PFSK-1 (cell line): Measurements from ENCODE around the gene THUMPD1.

Source experiments
- POLR2AphosphoS5 ChIP-seq: IDR thresholded peaks from 2 replicates; pipeline ENCODE4 v1.6.1; 2012; ENCODE audit warnings: low read depth, mild to moderate bottlenecking, control low read depth, low read length, moderate library complexity
- REST ChIP-seq, 2 experiments: IDR thresholded peaks; 2 replicates each; pipeline versions ENCODE4 v1.6.1 to v1.8.0; 2011 to 2012; ENCODE audit warnings: low read depth in 2 of 2, low read length in 2 of 2, control low read depth in 1 of 2, inconsistent platforms in 1 of 2, mild to moderate bottlenecking in 1 of 2, moderate library complexity in 1 of 2; ENCODE audit not compliant: insufficient read depth in 1 of 2
- SIN3A ChIP-seq: IDR thresholded peaks from 2 replicates; pipeline ENCODE4 v1.6.1; 2012; ENCODE audit warnings: mild to moderate bottlenecking, low read length, moderate library complexity, borderline replicate concordance; ENCODE audit not compliant: insufficient read depth
- TAF1 ChIP-seq: IDR thresholded peaks from 2 replicates; pipeline ENCODE4 v1.6.1; 2012; ENCODE audit warnings: low read length, control low read depth, borderline replicate concordance; ENCODE audit not compliant: insufficient read depth

- TF ChIP-seq TAF1, result no peak
- TF ChIP-seq POLR2AphosphoS5, result no peak
- no peak for TF ChIP-seq REST (IDR thresholded peaks at IDR 0.05; ENCODE audit: insufficient read depth in 1 of 2, low read depth in 2 of 2, low read length in 2 of 2)
- no peak for TF ChIP-seq SIN3A
Measured at GRCh38 chr16:20746461-20746860, 4.8 kb upstream of the THUMPD1 start.
